HG03025 (cell line): Measurements from ENCODE around the gene GCNT2.
"Not testable (repeated sequence)": the region's sequence is repeated elsewhere in the genome, so short reads cannot be mapped to it uniquely, and the experiment has no call there.

ENCODE experiments used
- ATAC-seq: cut with Tn5 transposase; IDR thresholded peaks from one replicate; pipeline ENCODE4 v1.9.1; 2021; ENCODE audit warnings: mild to moderate bottlenecking, moderate library complexity; ENCODE audit not compliant: unreplicated experiment, low FRiP score

GCNT2 gene

DNA sequence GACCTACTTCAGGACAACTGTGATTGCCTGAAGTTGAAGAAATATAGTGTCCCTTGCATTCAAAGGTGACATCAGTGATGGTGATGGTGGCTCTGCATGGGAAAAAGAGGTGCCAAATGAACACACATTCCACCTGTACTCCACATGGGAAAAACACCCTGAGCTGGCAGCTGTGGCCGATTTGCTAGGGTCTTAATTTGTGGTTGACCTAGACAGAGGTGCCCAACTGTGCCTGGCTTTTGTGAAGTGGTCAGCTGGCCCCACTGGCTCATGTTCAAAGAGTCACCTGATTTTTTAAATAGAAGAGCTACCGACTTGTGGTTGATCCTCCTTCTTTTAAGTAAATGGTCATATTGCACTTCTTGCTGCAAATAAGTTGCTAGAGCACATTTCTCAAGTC is 7.6 kb upstream of the GCNT2 start:
- no peak for ATAC-seq

DNA sequence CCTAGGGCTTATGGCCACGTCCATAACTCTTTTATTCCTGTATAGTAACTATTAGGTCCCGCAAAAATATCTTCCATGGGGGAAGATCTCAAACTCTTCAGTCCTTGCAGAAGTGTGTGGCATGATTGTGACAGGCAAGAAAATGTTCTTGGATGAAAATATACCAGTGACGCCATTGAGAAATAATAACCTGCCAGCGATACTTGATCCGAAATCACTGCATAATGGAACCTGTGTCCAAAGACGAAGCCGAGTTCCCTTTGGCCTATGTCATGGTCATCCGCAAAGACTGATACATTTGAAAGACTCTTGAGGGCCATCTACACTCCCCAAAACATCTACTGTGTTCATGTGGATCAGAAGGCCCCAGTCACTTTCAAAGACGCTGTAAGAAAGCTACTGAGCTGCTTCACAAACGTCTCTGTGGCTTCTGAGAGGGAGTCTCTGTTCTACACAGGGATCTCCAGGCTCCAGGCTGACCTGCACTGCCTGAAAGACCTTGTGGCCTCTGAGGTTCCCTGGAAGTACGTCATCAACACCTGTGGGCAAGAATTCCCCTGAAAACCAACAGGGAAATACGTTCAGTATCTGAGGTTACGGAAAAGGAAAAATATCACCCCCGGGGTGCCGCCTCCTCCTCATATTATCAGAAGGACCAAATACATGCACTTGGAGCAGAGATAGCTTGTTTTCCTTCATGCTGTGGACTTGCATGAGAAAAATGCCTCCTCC is 6.9 kb upstream of the GCNT2 start:
- ATAC-seq: no peak

DNA sequence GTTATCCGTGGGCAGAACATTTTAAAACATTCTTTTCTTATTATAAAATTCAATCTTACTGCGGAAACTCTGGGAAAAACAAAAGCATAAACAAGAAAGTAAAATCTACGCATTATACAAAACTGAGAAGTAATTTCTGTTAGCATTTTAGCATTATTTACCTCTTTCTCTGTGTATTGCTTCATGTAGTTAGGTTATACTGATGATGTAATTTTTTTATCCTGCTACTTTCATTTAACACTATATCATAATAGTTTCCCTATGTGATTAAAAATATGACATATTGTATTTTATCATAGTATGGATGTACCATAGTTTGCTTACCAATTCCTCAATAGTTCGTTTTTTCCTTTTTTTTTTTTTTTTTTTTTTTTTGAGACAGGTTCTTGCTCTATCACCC is 4.2 kb upstream of the GCNT2 start:
- ATAC-seq: no peak

DNA sequence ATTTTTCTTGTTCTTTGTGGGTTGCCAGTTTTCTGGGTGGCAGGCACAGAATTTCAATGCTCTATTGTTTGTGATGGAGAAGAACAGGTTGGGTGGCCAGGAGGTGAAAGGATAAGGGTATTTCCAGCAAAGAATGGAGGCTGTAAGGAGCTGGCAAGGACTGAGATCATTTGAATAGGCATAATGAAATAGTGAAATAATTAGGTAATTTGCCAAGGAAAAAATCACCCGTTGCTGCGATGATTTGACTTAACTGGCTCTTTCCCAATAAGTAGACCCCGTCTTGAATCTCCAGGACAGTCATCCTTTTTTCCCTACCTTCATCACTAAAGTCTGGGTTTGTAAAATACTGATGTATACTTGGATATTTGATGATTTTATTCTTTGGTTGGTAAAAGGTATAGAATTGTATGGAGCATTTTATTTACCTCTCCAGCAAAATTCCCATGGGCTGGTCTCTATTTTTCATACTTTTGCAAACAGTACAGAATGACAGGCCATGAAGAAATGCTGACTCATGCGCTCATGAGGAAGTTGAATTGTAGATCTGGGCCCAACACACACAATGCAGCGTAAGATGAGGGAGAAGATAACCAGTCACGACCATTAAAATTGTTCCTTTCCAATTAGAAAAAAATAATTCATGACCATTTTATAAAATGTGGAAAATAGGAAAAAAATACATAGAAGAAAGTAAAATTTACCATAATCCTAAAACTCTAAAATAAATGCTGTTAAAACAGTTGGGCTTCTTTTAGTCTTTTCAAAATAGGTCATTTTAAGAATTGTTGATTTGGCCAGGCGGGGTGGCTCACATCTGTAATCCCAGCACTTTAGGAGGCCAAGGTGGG is 2.4 kb upstream of the GCNT2 start:
- no peak for ATAC-seq

DNA sequence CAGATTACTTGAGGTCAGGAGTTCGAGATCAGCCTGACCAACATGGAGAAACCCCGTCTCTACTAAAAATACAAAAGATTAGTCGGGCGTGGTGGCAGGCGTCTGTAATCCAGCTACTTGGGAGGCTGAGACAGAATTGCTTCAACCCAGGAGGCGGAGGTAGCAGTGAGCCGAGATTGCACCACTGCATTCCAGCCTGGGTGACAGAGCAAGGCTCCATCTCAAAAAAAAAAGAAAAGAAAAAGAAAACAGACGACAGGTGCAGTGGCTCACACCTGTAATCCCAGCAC is 1.8 kb upstream of the GCNT2 start:
- not testable (repeated sequence) for ATAC-seq

DNA sequence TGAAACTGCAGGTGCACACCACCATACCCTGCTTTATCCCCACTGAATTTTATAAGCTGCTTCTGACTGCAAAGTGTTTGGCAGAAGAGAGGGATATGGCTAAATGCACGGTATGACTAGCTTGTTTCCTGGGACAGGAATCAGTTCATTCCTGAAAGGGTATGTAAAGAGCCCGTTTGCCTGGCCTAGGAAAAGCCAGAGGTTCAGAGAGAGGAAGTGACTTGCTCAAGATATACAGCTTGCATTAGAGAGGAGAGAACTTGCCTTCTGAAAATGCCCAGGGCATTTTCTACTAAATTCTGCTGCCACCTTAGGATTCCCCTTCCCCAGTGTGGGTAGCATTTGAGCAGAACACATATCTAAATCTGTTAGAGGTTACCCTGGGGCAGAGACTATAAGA is 683 bp upstream of the GCNT2 start:
- no peak for ATAC-seq

DNA sequence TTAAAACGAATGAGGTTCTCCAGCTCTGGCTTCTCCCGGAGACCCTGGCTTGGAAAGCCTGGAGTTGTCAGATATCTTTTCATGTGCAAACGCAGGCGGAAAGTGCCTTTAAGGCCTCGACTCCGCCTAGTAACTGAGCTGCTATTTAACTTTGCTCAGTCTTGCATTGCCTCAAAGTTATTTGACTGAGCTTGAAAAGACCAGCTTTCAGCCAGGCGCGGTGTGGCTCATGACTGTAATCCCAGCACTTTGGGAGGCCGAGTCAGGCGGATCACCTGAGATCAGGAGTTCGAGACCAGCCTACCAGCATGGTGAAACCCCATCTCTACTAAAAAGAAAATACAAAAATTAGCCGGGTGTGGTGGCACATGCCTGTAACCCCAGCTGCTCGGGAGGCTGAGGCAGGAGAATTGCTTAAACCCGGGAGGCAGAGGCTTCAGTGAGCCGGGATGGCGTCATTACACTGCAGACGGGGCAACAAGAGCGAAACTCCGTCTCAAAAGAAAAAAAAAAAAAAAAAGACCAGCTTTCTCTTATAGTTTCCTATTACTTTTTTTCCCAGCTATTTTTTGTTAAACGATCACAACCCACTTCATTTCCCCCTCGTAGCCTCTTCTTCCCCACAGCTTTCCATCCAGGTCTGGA is 1.9 kb downstream of the GCNT2 start:
- ATAC-seq: no peak

DNA sequence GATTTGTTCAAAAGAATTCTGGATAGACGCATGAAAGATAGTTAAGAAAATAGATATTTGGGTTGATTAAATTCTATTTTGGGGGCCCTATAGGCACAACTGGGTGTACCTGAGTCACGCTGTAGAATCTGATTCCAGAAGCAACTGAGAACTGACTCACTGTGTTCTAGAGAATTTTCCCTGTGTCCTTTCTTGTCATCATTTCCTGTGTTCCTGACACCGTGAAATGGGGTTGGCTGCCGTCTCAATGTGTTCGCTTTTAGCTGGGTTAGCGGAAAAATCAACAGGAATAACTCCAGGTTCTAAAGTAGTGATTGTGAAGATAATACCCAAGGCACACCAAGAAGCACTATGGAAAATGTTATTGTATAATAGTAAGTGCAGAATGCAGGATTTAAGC is 5.0 kb downstream of the GCNT2 start:
- no peak for ATAC-seq

DNA sequence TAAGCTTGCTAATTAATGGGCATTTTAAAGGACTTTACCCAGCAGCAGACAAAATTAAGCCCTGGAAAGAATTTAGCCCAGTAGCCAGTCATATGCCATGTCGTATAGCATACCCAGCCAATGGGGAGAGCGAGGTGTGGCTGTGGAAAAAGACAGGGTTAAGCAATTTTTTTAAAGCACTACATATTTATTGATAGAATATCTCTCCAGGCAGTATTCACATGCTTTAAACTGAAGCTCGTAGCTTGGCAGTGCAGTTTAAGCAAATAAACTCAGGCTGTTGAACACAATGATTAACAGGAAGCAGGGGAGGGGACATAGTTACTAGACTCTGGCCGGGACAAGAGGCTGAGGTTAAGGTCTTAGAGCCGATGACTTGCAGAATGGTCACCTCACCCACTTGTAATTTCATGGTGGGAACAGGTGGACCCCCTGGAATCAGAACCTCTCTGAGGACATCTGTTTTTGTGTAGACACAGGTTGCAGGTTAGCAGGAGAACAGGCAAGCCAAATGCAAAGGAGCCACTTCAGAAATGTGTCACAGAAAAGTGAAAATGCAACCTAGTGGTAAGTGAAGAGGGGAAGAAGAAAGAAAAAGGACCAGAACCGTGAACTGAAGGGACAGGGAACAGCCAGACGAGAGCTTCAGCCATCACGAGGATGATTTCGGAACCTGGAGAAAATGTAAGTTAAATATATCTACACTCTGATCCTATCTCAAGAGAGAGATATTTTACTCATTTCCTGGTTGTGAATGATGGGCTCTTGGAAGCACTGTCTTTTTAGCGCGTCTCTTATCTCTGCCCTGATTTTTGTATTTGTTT is 7.2 kb downstream of the GCNT2 start:
- peak; percentile 56 for ATAC-seq

DNA sequence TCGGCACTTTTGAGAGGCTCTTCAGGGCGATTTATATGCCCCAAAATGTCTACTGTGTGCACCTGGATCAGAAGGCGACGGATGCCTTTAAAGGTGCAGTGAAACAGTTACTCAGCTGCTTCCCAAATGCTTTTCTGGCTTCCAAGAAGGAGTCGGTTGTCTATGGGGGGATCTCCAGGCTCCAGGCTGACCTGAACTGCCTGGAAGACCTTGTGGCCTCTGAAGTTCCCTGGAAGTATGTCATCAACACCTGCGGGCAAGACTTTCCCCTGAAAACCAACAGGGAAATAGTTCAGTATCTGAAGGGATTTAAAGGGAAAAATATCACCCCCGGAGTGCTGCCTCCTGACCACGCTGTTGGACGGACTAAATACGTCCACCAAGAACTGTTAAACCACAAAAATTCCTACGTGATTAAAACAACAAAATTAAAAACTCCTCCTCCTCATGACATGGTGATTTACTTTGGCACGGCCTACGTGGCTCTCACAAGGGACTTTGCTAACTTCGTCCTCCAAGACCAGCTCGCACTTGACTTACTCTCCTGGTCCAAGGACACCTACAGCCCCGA is 8.2 kb downstream of the GCNT2 start:
- no peak for ATAC-seq

DNA sequence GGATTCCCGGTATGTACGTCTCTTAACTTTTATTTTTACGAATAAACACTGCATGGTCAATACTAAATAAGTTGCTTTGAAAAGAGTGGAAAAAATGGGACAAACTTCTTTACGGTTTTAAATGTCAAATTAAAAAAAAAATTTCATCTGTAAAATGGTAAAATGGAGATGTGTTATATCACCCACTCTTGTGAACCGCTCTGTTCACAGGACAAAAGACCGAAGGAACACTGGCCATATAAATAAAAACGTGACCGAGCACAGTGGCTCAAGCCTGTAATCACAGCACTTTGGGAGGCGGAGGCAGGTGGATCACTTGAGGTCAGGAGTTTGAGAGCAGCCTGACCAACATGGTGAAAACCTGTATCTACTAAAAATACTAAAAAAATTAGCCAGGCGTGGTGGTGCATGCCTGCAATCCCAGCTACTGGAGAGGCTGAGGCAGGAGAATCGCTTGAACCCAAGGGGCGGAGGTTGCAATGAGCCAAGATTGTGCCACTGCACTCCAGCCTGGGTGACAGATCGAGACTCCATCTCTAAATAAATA is 8.8 kb downstream of the GCNT2 start:
- not testable (repeated sequence) for ATAC-seq

DNA sequence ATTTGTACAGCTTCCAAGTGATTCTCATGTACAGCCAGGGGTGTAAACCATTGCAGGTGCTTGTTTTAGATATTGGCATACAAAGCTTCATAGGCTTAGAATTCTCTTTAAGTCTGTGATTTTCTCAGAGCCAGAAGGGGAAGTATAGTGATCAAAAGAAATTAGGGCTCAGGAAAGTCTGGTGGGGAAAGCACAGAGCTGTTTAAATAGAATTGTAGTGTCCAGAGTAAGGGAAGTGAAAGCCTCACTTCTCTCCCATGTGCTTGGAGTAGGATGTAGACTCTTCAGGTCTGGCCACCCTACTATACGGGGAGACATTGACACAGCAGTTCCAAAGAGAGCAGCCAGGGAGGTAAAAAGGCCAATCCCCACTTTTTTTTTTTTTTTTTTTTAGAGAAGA is 10.4 kb downstream of the GCNT2 start:
- ATAC-seq: no peak

DNA sequence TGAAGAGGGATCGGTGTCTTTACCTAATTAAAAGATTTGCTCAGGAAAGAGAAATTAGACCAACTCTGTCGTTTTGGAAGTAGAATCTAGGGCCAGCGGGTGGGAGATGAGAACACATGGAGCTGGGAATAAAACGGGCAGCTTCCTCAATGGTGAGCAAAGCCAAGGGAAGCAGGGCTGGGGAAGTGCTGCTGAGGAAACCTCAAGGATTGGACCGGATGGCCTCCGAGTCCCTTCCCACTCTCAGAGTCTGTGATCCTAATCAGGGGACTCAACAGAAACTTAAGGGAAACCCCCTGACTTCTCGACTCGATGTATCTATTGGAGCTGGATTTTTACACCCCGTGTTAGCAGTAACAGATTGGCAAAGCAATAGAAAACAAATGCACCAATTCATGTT is 10.8 kb downstream of the GCNT2 start:
- ATAC-seq: no peak

DNA sequence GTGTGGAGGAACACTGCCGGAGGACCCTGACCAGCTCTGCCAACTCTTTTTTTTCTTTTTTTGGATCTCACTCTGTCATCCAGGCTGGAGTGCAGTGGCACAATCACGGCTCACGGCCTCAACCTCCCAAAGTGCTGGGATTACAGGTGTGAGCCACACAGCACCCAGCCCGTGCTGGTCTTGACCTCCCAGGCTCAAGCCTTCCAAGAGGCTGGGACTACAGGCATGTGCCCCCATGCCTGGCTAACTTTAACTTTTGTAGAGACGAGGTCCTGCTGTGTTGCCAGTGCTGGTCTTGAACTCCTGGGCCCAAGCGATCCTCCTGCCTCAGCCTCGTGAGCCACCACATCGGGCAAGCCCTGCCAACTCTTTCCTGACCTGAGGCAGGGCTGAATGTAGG is 11.2 kb downstream of the GCNT2 start:
- ATAC-seq: no peak

DNA sequence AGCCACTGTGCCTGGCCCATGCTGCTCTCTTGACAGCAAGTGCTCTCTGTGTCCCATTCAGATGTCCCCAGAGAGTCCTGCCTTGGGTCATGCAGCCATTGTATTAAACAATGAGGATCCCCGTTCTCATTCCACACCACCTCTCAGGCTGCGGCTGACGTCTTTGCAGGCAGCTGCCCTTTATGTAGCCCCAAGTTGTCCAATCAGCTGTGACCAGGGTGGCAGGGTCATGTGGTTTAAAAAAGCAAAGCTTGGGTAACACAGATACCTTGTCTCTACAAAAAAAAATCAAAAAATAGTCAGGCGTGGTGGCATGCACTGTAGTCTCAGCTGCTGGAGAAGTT is 13.2 kb downstream of the GCNT2 start:
- no peak for ATAC-seq

DNA sequence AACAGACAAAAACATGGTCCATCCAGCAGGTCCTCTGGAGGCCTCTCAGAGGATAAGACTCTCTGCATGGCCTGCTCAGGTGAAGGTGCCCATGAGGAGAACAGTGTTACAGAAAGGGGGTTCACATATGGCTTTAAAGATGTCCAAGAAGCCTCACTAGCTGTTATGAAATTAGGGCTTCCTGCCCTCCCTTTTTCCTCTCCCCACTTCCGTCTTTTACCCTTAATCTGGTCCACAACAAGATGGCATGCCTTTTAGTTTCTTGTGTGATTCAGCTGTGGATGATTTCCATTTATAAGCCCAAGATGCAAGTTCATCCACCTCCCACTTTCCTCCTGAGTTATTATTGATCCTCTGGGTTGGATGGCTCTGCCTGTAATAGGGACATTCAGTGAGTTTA is 14.0 kb downstream of the GCNT2 start:
- ATAC-seq: no peak

DNA sequence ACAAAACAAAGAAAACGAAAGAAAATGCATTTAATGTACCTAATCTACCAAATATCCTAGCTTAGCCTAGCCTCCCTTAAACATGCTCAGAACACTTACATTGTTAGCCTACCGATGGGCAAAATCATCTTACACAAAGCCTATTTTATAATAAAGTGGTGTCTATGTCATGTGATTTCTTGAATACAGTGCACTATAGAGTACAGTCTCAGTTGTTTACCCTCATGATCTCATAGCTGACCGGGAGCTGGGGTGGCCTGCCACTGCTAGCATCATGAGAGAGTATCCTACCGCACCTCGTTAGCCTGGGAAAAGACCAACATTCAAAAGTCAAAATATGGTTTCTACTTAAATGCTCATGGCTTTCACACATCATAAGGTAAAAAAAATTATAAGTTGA is 16.6 kb downstream of the GCNT2 start:
- no peak for ATAC-seq

DNA sequence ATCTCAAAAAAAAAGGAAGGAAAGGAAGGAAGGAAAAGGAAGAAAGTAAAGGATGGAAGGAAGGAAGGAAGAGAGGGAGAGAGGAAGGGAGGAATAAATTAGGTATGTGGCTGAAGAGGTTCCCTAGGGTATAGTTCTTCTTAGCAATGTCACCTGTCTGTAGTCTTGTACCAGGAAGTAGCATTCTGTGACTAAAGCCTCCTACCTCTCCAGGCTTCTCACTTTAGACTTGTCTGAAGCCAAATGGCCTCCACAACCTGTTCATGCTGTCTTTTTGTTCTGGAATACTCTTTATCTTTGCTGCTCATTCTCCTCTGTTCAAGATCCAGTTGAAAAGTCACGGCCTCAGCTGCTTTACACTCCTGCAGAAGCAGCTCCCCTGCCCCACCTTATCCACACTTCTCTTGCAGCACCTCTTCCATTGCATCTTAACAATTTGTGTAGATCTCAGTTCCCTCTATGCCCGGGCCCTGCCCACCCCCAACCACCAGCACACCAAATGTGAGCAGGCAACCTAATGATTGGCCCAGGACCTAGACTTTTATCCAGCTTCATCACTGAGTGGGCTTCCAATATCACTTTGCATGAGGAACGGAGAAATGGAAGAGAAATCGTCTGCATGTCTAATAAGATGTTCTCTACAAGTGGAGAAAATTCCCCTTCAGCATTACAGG is 19.1 kb downstream of the GCNT2 start:
- ATAC-seq: no peak

DNA sequence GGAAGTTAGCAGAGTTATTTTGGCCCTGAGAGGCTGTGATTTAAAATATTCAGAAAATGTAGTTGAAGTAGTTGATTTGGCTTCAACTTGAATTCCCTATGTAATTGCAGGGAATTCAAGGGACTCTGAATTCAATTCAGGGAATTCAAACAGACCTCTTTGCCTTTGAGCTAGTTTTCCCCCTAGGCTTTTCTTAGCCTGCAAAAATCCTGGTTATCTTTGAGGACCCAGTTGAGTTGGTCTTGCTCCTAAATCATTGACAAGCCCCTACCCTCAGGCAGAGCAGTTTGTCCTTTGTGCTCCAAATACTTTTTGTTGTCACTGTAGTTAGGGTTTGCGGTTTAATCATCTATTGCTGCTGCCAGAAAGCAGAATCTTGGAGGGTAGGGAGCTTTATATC is 20.4 kb downstream of the GCNT2 start:
- ATAC-seq: no peak

DNA sequence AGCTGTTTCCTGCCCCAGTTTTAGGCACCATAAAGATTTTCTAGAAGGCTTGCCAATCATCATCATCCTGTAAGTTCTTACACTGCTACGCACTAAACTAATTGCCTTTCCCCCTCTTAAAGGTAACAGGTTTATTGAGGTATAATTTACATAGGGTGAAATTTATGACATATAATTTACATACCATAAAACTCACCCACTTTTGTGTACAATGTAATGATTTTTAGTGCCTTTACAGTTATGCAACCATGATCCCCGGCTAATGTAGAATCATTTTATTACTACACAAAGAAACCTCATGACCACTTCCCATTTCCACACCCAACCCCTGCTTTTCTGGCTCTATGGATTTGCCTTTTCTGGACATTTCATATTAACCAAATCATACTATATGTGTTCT is 21.1 kb downstream of the GCNT2 start:
- ATAC-seq: no peak
